NCI-H2081 treated with DMSO at 0.1 percent for 48 hours (cell line): ENCODE measurements around the gene RAB1A.

ENCODE experiments used
- DNase-seq: peaks from one replicate; lab custom pipeline; 2025; lab: John Stamatoyannopoulos, UW

The RAB1A gene

GRCh38 chr2:65092791-65093190 lies 37.1 kb downstream of the RAB1A start:
- no peak for DNase-seq

DNA sequence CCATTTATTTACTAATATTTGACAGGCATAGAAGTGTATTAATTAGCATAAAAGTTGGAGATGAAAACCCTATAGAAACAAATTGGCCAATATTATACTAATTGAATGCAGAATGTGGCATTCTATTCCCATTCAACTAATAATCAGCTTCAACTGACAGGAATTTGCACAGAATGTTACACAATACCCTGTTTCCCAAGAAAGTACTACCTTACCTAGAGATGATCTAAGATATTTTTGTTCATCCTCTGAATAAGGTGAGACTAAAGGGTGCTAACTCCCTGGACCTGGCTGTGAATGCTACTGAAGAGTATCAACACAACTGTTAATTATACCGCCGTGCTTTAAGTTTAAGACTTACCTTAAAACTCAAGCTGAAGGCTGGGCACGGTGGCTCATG lies 44.8 kb downstream of the RAB1A start:
- no peak for DNase-seq

DNA sequence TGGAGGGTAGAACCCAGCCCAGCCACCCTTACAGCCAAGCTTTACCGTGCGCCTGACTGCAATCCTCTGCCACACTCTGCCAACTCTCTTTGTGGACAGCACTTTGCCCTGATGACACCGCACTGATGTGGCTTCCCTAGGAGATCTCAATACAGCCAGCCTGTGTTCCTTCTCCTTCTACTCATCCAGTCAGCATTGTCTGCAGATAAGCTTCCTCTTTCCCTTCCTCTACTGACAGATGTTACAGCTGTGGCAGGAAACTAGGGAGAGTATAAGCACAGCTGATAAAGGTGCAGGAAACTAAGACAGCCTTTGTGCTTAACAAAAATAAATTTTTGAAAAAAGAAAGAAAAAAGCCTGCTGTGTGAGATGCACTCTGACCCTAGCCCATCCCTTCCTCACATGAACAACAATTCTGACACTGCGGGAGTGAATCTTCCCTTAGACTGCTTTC lies 48.6 kb downstream of the RAB1A start:
- no peak for DNase-seq

DNA sequence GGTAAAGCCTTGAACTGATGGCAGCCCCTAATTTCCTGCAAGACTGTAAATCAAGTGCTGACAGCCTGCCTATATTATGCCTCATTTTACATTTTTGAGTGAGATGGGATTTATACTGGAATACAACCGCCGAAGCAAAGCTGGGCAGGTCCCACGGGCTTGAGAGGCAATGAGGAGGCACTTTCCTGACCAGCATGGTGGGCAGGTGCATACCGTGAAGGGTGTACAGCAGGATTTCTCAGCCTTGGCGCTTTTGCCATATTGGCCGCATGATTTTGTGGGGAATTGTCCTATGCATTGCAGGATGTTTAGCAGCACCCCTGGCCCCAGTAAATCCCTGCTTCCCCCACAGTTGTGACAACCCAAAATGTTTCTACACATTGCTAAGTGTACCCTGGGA lies 50.9 kb downstream of the RAB1A start:
- DNase-seq, result no peak

GRCh38 chr2:65077898-65078297 lies 52.0 kb downstream of the RAB1A start:
- no peak for DNase-seq

- no peak for DNase-seq
These were observed 53.6 kb downstream of the RAB1A start for GRCh38 chr2:65076345-65076710.

- no peak for DNase-seq
These were observed 54.1 kb downstream of the RAB1A start for GRCh38 chr2:65075605-65076344.

DNA sequence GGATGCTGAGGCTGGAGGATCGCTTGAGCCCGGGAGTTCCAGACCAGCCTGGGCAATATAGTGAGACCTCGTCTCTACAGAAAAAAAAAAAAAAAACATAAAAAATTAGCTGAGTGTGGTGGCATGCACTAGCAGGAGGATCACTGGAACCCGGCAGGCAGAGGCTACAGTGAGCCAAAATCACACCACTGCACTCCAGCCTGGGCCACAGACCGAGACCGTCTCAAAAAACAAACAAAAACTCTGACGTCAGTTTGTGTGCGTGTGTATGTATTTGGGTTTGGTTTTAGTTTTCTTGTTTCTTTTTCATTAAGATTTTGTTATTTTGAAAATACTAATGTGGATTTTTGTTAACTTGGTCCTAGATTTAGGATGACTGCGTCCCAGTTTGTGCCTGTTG lies 54.7 kb downstream of the RAB1A start:
- DNase-seq, result no peak

GRCh38 chr2:65073879-65074565 lies 55.9 kb downstream of the RAB1A start:
- DNase-seq, result no peak

GRCh38 chr2:65072181-65072970 lies 57.5 kb downstream of the RAB1A start:
- no peak for DNase-seq

DNA sequence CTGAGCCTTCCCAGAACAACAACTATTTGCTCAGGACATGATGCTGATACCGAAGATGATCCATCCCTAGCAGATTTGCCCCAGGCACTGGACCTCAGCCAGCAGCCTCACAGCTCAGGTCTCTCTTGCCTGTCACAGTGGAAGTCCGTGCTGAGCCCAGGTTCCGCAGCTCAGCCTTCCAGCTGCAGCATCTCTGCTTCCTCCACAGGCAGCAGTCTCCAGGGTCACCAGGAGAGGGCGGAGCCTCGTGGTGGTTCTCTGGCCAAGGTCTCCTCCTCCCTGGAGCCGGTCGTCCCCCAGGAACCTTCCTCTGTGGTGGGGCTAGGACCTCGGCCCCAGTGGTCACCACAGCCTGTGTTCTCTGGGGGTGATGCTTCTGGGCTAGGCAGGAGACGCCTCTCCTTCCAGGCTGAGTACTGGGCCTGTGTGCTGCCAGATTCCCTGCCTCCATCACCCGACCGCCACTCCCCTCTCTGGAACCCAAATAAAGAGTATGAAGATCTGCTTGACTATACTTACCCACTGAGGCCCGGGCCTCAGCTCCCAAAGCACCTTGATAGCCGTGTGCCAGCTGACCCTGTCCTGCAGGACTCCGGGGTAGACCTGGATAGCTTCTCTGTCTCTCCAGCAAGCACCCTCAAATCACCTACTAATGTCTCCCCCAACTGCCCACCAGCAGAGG lies 58.3 kb downstream of the RAB1A start:
- no peak for DNase-seq

- DNase-seq, result no peak
These were observed 59.0 kb downstream of the RAB1A start for GRCh38 chr2:65070856-65071255.

DNA sequence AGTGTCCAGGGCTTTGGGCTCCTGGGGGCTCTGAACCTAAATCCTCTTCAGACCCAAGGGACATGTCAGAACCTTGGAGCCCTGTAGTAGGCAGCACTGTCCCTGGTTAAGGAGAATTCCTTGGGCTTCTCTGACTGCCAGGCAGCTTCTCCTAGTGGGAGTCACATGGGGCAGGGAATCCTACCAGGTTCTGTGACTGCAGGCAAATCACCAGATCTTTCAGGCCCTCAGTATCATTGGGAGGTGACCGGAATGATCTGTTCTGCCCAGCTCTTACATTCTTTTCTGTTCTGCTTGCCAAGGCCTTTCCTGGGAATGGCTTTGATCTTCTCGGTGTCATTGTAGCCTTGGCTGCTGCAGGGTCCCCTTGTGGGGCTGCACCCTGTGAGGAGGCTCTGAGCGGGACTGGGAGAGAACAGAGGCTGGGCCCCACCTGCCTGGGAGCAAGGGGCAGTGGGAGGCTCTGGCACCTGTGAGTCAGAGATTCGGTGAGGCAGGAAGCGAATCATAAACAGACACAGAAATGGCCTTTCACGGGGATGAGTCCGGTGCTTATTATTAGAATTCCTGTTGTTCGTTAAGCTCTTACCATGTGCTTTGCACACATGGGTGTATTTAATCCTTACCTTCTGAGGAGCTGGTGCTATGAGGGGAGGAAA lies 59.6 kb downstream of the RAB1A start:
- DNase-seq, result no peak

DNA sequence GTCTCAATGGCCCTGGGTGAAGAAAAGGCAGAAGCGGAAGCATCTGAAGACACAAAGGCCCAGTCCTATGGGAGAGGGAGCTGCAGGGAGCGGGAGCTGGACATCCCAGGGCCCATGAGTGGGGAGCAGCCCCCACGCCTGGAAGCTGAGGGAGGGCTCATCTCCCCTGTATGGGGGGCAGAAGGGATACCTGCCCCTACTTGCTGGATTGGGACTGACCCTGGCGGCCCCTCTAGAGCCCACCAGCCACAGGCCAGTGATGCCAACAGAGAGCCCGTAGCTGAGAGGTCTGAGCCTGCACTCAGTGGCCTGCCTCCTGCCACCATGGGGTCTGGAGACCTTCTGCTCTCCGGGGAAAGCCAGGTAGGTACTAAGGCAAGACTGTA lies 60.5 kb downstream of the RAB1A start:
- DNase-seq, result no peak

- no peak for DNase-seq
These were observed 61.9 kb downstream of the RAB1A start for GRCh38 chr2:65067806-65068553.

GRCh38 chr2:65064728-65065552 lies 65.0 kb downstream of the RAB1A start:
- DNase-seq, result no peak

DNA sequence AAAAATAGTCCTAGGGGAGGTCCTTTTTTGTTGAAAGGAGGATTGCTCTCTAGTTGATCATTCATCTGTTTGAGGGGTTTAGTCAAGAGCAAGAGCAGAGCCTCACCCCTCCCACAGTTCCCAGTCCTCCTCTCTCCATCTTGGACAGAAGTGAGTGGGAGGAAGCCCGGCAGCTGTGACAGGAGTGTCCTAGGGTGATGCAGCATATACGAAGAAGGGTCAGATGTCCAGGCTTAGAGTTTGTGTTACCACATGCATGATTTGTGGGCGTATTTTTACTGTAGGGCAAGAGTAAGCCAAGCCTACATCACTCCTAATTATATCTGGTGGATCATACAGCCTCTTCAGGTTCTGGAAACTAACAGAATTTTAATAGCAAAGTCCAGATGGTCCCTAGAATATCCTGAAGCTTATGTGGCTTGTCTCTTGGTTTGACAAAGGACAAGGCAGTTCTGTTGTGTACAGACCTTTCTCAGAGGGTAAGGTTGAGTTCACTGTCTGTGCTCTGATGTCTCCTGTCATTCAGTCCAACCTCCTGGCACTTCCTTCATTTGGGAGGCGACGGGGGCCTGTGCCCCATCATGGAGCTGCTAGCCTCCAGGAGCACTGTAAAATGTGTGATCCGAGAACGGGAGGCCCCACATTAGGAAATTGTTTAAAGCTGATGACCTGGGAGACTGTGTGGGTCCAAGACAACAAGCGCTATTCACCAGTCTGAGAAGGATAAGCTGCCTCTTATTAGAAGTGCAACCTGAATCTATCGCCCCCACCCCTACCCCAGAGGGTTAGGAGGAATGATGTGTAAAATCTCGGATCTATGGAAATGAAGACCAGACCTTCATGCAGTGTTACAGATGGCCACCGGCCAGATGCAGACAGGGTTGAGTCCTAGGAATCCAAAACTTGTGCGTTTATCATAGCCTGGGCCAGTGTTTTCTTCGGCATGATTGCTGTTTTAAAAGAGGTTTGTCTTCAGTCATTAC lies 66.8 kb downstream of the RAB1A start:
- DNase-seq, result no peak

- DNase-seq, result no peak
These were observed 68.0 kb downstream of the RAB1A start for GRCh38 chr2:65061910-65062339.
